ENCODE results near the gene MBNL3. TPM values are rescaled to one million over a fixed set of nuclear protein-coding genes. Genes with fewer than 3 reads are reported as not detected.

The MBNL3 gene
- total RNA-seq, 4 donors from 2014 or later = 4.6 to 40.8 (median 34.3) TPM

GRCh38 chrX:132480581-132481203 is 8.1 kb downstream of the MBNL3 start:
- DNase-seq = peak; percentile 64
- H3K36me3 ChIP-seq = no peaks in the 10 kb centered on the region
- H3K9me3 ChIP-seq = no peaks in the 10 kb centered on the region
- peak overlapping the region; percentile 59 to 77 (median 66) for H3K27ac ChIP-seq
- peaks cover 0 to 39% (median 5%) of the 10 kb centered on the region in 4 donors for H3K4me1 ChIP-seq
- TF ChIP-seq POLR2AphosphoS5 (IDR thresholded peaks at IDR 0.05) (peak in 1 of 3 donors; percentile 12), POLR2A (IDR thresholded peaks at IDR 0.05) (no peak)
- intact Hi-C loops (cut with DNase I; ENCODE audit: low total_unique reads) = no loop called here
- no peaks in the 10 kb centered on the region for H3K27me3 ChIP-seq
- WGBS, 2 donors (ENCODE audit: low coverage in 1 of 2) = 0 to 10% methylated on average over 2 to 6 of the region's 6 CpGs
- in situ Hi-C loops (cut with MboI; ENCODE audit: low pct_ligation_motif_present in 1 of 4, low pct_unique_long_range_greater_than_20kb in 1 of 4, low sequenced_read_pairs in 3 of 4) = no loop called here
- H3K4me3 ChIP-seq = peak overlapping the region in 3 of 4 donors; percentile 6 to 45 (median 11)

- Histone ChIP-seq H3K4me3 (no peak overlapping the region), H3K4me1 (peaks cover 0 to 1% (median 0%) of the 10 kb centered on the region in 4 donors), H3K27ac (no peak overlapping the region), H3K27me3 (no peaks in the 10 kb centered on the region), H3K9me3 (no peaks in the 10 kb centered on the region), H3K36me3 (no peaks in the 10 kb centered on the region)
- TF ChIP-seq POLR2A (IDR thresholded peaks at IDR 0.05) = no peak
- no peak for TF ChIP-seq EP300 (IDR thresholded peaks at IDR 0.05; ENCODE audit: low read depth)
- no peak for TF ChIP-seq POLR2AphosphoS5 (IDR thresholded peaks at IDR 0.05)
- no peak for DNase-seq
- in situ Hi-C loops (cut with MboI; ENCODE audit: low pct_ligation_motif_present in 1 of 4, low pct_unique_long_range_greater_than_20kb in 1 of 4, low sequenced_read_pairs in 3 of 4) (no loop called here), intact Hi-C loops (cut with DNase I; ENCODE audit: low total_unique reads) (no loop called here)
- WGBS, 2 donors (ENCODE audit: low coverage in 1 of 2) = 97% methylated on average over 1 of the region's 1 CpG; no CpG with 5 or more reads in 1 of the 2 donors
These were observed 14.1 kb downstream of the MBNL3 start for GRCh38 chrX:132474544-132475248.

GRCh38 chrX:132472397-132472796 is 16.4 kb downstream of the MBNL3 start:
- Histone ChIP-seq H3K27me3 (no peaks in the 10 kb centered on the region), H3K27ac (no peak overlapping the region), H3K9me3 (no peaks in the 10 kb centered on the region), H3K4me3 (no peak overlapping the region), H3K4me1 (no peaks in the 10 kb centered on the region), H3K36me3 (no peaks in the 10 kb centered on the region)
- DNase-seq = no peak
- WGBS, 2 donors (ENCODE audit: low coverage in 1 of 2) = 30% methylated on average over 1 of the region's 1 CpG; no CpG with 5 or more reads in 1 of the 2 donors
- in situ Hi-C loops (cut with MboI; ENCODE audit: low pct_ligation_motif_present in 1 of 4, low pct_unique_long_range_greater_than_20kb in 1 of 4, low sequenced_read_pairs in 3 of 4) (no loop called here), intact Hi-C loops (cut with DNase I; ENCODE audit: low total_unique reads) (no loop called here)
- TF ChIP-seq EP300 (IDR thresholded peaks at IDR 0.05; ENCODE audit: low read depth) (no peak), CTCF (IDR thresholded peaks at IDR 0.05) (no peak), POLR2AphosphoS5 (IDR thresholded peaks at IDR 0.05) (no peak), POLR2A (IDR thresholded peaks at IDR 0.05) (no peak)

GRCh38 chrX:132470831-132471230 is 18.0 kb downstream of the MBNL3 start:
- Histone ChIP-seq H3K36me3 (no peaks in the 10 kb centered on the region), H3K4me3 (no peak overlapping the region), H3K27ac (no peak overlapping the region), H3K9me3 (no peaks in the 10 kb centered on the region), H3K4me1 (no peaks in the 10 kb centered on the region), H3K27me3 (no peaks in the 10 kb centered on the region)
- TF ChIP-seq CTCF (IDR thresholded peaks at IDR 0.05) (no peak), POLR2AphosphoS5 (IDR thresholded peaks at IDR 0.05) (no peak), EP300 (IDR thresholded peaks at IDR 0.05; ENCODE audit: low read depth) (no peak), POLR2A (IDR thresholded peaks at IDR 0.05) (no peak)
- WGBS, 2 donors (ENCODE audit: low coverage in 1 of 2) = 76 to 94% methylated on average over 2 of the region's 2 CpGs
- in situ Hi-C loops (cut with MboI; ENCODE audit: low pct_ligation_motif_present in 1 of 4, low pct_unique_long_range_greater_than_20kb in 1 of 4, low sequenced_read_pairs in 3 of 4) = no loop called here
- DNase-seq = no peak
- intact Hi-C loops (cut with DNase I; ENCODE audit: low total_unique reads) = no loop called here

- Histone ChIP-seq H3K4me3 (no peak overlapping the region), H3K36me3 (no peaks in the 10 kb centered on the region), H3K4me1 (no peaks in the 10 kb centered on the region), H3K27ac (no peak overlapping the region), H3K27me3 (no peaks in the 10 kb centered on the region), H3K9me3 (no peaks in the 10 kb centered on the region)
- no peak for DNase-seq
- intact Hi-C loops (cut with DNase I; ENCODE audit: low total_unique reads) (no loop called here), in situ Hi-C loops (cut with MboI; ENCODE audit: low pct_ligation_motif_present in 1 of 4, low pct_unique_long_range_greater_than_20kb in 1 of 4, low sequenced_read_pairs in 3 of 4) (no loop called here)
- TF ChIP-seq POLR2AphosphoS5 (IDR thresholded peaks at IDR 0.05) (no peak), CTCF (IDR thresholded peaks at IDR 0.05) (no peak), EP300 (IDR thresholded peaks at IDR 0.05; ENCODE audit: low read depth) (no peak), POLR2A (IDR thresholded peaks at IDR 0.05) (no peak)
- 58 to 67% methylated on average over 1 of the region's 1 CpG for WGBS, 2 donors (ENCODE audit: low coverage in 1 of 2)
These were observed 18.7 kb downstream of the MBNL3 start for GRCh38 chrX:132470179-132470578.
